ACHN (cell line): ENCODE results near the gene CLEC17A.
"Not testable (repeated sequence)": the region's sequence is repeated elsewhere in the genome, so short reads cannot be mapped to it uniquely, and the experiment has no call there.

Experiments used
- DNase-seq: peaks from one replicate; pipeline ENCODE4 v3.0.0-alpha.2; 2015
- in situ Hi-C: cut with HindIII; loops from 2 replicates; pipeline ENCODE4 v1.10.0; 2017; ENCODE audit warnings: low sequenced_read_pairs, low pct_ligation_motif_present, low pct_unique_long_range_greater_than_20kb

Gene CLEC17A

GRCh38 chr19:14575428-14575980 lies 7.4 kb upstream of the CLEC17A start:
- in situ Hi-C loops, result no loop called here
- DNase-seq, result no peak

DNA sequence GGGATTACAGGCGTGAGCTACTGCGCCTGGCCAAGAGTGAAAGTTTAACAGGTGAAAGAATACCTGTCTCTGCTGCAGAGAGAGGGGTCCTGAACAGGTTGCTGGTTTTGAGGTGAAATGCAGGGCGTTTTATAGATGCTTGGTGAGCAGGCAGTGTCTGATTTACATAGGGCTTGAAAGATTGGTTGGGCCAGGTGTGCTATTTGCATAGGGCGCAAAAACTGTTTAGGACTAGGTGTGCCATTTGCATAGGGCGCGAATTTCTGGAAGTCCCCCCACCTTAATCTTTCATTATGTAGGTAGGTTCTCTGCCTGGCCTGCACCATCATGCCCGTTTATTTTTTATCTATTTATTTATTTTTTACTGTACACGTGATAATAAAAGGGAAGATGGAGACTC lies 6.5 kb upstream of the CLEC17A start:
- no peak for DNase-seq
- in situ Hi-C loops, result no loop called here

GRCh38 chr19:14577264-14577663 lies 5.6 kb upstream of the CLEC17A start:
- in situ Hi-C loops, result no loop called here
- no peak for DNase-seq

GRCh38 chr19:14577885-14578427 lies 4.9 kb upstream of the CLEC17A start:
- in situ Hi-C loops, result no loop called here
- no peak for DNase-seq

GRCh38 chr19:14580623-14581237 lies 2.2 kb upstream of the CLEC17A start:
- no peak for DNase-seq
- in situ Hi-C loops, result no loop called here

DNA sequence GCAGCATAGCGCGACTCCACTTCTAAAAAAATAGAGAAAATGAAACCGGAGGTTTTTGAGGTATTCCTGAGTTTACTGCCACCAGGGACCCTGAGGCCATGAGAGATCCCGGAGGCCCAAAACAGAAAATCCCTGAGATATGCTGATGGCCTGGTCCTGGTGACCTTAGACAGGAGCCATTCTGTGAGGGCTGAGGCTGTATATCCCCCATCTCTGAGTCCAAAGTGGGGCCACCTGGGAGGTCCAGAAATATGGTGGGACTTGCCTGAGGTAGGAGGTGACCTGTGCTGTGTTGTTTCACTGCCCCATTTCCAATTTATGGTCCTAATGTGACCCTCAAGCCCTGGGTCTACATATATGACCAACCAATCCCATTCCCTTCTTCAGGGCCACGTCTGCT lies 1.5 kb downstream of the CLEC17A start:
- DNase-seq, in situ Hi-C loops: not testable (repeated sequence)

GRCh38 chr19:14585187-14585586 lies 2.3 kb downstream of the CLEC17A start:
- DNase-seq, in situ Hi-C loops: not testable (repeated sequence)

GRCh38 chr19:14589433-14589832 lies 6.5 kb downstream of the CLEC17A start:
- in situ Hi-C loops, DNase-seq: not testable (repeated sequence)

GRCh38 chr19:14595558-14595957 lies 12.7 kb downstream of the CLEC17A start:
- in situ Hi-C loops, result no loop called here
- no peak for DNase-seq

GRCh38 chr19:14599548-14600147 lies 16.8 kb downstream of the CLEC17A start:
- DNase-seq, result no peak
- in situ Hi-C loops, result no loop called here

DNA sequence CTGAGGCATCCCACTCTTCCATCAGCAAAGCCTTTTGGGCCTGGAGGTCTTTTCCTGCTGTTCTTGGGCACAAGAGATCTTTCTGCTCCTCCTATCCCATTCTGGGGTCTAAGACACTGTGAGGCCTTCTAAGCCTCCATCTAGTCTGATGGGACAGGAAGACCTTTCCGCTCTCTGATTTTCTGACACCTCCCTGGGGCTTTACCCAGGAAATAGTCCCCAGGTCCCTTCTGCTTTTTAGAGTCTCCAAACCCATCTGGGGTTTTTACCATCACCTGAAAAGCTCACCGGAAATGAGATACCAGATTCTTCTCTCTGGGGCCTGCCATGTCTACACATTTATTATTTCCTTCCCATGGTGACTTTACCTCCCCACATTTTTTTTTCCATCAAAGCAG lies 21.1 kb downstream of the CLEC17A start:
- DNase-seq, result no peak
- in situ Hi-C loops, result no loop called here

DNA sequence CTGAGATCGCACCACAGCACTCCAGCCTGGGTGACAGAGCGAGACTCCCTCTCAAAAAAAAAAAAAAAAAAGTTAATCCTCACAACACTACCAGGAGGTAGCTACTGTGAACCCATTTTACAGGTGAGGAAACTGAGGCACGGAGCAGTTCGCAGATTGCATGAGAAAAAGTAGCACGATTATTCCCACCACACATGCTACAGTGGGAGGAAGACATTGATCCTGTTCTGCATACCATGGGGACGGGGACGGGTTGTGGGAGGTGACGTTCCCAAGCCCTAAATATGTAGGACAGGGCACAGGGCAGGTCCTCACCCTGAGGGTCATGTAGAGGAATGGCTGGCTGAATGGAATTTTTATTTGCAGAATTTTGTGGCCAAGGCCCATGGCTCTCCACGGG lies 23.7 kb downstream of the CLEC17A start:
- in situ Hi-C loops, result no loop called here
- DNase-seq, result no peak

GRCh38 chr19:14611051-14611450 lies 28.2 kb downstream of the CLEC17A start:
- no peak for DNase-seq
- in situ Hi-C loops, result no loop called here

DNA sequence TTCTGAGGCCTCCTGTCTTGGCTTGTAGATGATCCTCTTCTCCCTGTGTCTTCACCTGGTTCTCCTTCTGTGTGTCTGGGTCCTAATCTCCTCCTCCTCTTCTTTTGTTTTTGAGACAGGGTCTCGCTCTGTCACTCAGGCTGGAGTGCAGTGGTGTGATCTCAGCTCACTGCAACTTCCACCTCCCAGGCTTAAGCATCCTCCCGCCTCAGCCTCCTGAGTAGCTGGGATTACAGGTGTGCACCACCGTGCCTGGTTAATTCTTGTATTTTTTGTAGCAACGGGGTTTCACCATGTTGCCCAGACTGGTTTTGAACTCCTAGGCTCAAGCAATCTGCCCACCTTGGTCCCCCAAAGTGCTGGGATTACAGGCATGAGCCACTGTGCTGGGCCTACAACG lies 29.4 kb downstream of the CLEC17A start:
- in situ Hi-C loops, DNase-seq: not testable (repeated sequence)

DNA sequence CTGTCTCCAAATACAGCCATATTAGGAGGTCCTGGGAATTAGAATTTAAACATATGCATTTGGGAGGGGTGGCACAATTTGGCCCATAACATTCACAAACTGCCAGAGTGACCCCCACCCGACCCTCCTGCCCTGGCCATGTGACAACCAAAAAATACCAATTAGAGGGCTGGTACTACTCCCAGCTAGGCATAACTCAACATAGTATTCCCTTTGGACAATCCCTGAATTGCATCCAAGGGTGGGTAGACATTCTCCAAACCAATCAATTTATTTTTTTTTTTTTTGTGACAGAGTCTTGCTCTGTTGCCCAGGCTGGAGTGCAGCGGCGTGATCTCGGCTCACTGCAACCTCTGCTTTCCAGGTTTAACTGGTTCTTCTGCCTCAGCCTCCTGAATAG lies 29.8 kb downstream of the CLEC17A start:
- no peak for DNase-seq

GRCh38 chr19:14613399-14614098 lies 30.7 kb downstream of the CLEC17A start:
- in situ Hi-C loops, DNase-seq: not testable (repeated sequence)

More for the DNA sequence above, 29.8 kb downstream of the CLEC17A start:
- in situ Hi-C loops, result no loop called here

- DNase-seq, result no peak
- in situ Hi-C loops, result no loop called here
Measured at GRCh38 chr19:14614099-14614412, 31.2 kb downstream of the CLEC17A start.

- DNase-seq, result no peak
- in situ Hi-C loops, result no loop called here
Measured at GRCh38 chr19:14615623-14616022, 32.7 kb downstream of the CLEC17A start.

- in situ Hi-C loops, result no loop called here
- DNase-seq, result no peak
Measured at GRCh38 chr19:14616407-14616806, 33.5 kb downstream of the CLEC17A start.
